Lung microvascular endothelial cell (primary cell): ENCODE data around the gene HOMER1. TPM values are rescaled to one million over a fixed set of nuclear protein-coding genes. Genes with fewer than 3 reads are reported as not detected.

Experiments
- total RNA-seq: library from RNA; depleted of rRNA; stranded (reverse); fragments of >200 nt; gene quantifications from 2 replicates; pipeline ENCODE4 v1.2.1, GENCODE V29; 2014

The HOMER1 gene
- total RNA-seq, 1 donor from 2014 or later = 11.7 TPM

Other genes starting within 250 kb of the HOMER1 start
- gene TENT2, start 98.3 kb upstream of the HOMER1 start, total RNA-seq = 15.9 and 19.2 TPM in 2 replicates
- under 0.01 TPM in 2 replicates for gene CMYA5, start 175.7 kb upstream of the HOMER1 start, total RNA-seq